ENCODE data around the gene SF3A2.

The SF3A2 gene

GRCh38 chr19:2209408-2209807, 27.2 kb upstream of the SF3A2 start:
- no peaks in the 10 kb centered on the region for H3K27me3 ChIP-seq (ENCODE audit: insufficient read depth, low read depth, severe bottlenecking)
- H3K36me3 ChIP-seq = peaks cover 79% of the 10 kb centered on the region
- no peak for DNase-seq
- no peak for TF ChIP-seq CTCF (IDR thresholded peaks at IDR 0.05; ENCODE audit: low read depth, low read length)
- H3K4me3 ChIP-seq (ENCODE audit: low read depth, low read length) = no peak overlapping the region
- H3K9me3 ChIP-seq (ENCODE audit: severe bottlenecking) = no peaks in the 10 kb centered on the region
- no peak overlapping the region for H3K27ac ChIP-seq

GRCh38 chr19:2210206-2210605, 26.4 kb upstream of the SF3A2 start:
- TF ChIP-seq CTCF (IDR thresholded peaks at IDR 0.05; ENCODE audit: low read depth, low read length) = no peak
- H3K27me3 ChIP-seq (ENCODE audit: insufficient read depth, low read depth, severe bottlenecking) = no peaks in the 10 kb centered on the region
- H3K4me3 ChIP-seq (ENCODE audit: low read depth, low read length) = no peak overlapping the region
- no peak for DNase-seq
- peaks cover 85% of the 10 kb centered on the region for H3K36me3 ChIP-seq
- no peaks in the 10 kb centered on the region for H3K9me3 ChIP-seq (ENCODE audit: severe bottlenecking)
- H3K27ac ChIP-seq = no peak overlapping the region

- DNase-seq = no peak
- H3K4me3 ChIP-seq (ENCODE audit: low read depth, low read length) = no peak overlapping the region
- no peak for TF ChIP-seq CTCF (IDR thresholded peaks at IDR 0.05; ENCODE audit: low read depth, low read length)
- no peak overlapping the region for H3K27ac ChIP-seq
- H3K9me3 ChIP-seq (ENCODE audit: severe bottlenecking) = no peaks in the 10 kb centered on the region
- no peaks in the 10 kb centered on the region for H3K27me3 ChIP-seq (ENCODE audit: insufficient read depth, low read depth, severe bottlenecking)
- peaks cover 94% of the 10 kb centered on the region for H3K36me3 ChIP-seq
Measured at GRCh38 chr19:2210987-2211740, 25.5 kb upstream of the SF3A2 start.

- no peak for TF ChIP-seq CTCF (IDR thresholded peaks at IDR 0.05; ENCODE audit: low read depth, low read length)
- Histone ChIP-seq H3K36me3 (peaks cover 96% of the 10 kb centered on the region), H3K9me3 (ENCODE audit: severe bottlenecking) (no peaks in the 10 kb centered on the region)
Measured at GRCh38 chr19:2212861-2213711, 23.5 kb upstream of the SF3A2 start.

GRCh38 chr19:2213799-2214198, 22.8 kb upstream of the SF3A2 start:
- Histone ChIP-seq H3K9me3 (ENCODE audit: severe bottlenecking) (no peaks in the 10 kb centered on the region), H3K4me3 (ENCODE audit: low read depth, low read length) (no peak overlapping the region), H3K36me3 (peaks cover 95% of the 10 kb centered on the region), H3K27me3 (ENCODE audit: insufficient read depth, low read depth, severe bottlenecking) (no peaks in the 10 kb centered on the region), H3K27ac (no peak overlapping the region)
- no peak for TF ChIP-seq CTCF (IDR thresholded peaks at IDR 0.05; ENCODE audit: low read depth, low read length)
- no peak for DNase-seq

More at GRCh38 chr19:2212861-2213711, 23.5 kb upstream of the SF3A2 start:
- DNase-seq = no peak
- no peak overlapping the region for H3K4me3 ChIP-seq (ENCODE audit: low read depth, low read length)
- H3K27ac ChIP-seq = peak overlapping the region; percentile 23; the same call in 1 of the 2 replicates
- no peaks in the 10 kb centered on the region for H3K27me3 ChIP-seq (ENCODE audit: insufficient read depth, low read depth, severe bottlenecking)

Data from WERI-Rb-1 (cell line).